Colonic mucosa (tissue), 4 donors: ENCODE results near the gene CTAG2. TPM values are rescaled to one million over a fixed set of nuclear protein-coding genes. Genes with fewer than 3 reads are reported as not detected.
"Not testable (repeated sequence)": the region's sequence is repeated elsewhere in the genome, so short reads cannot be mapped to it uniquely, and the experiment has no call there.

Source experiments
- DNase-seq: peaks from one replicate; pipeline ENCODE4 v3.0.0-alpha.2; 2020
- H3K27ac ChIP-seq: fragments of 200-600 bp; one replicate; pipeline ENCODE4 v1.8.0; 2021
- H3K27me3 ChIP-seq: fragments of 200-600 bp; one replicate; pipeline ENCODE4 v1.8.0; 2021
- H3K36me3 ChIP-seq: fragments of 200-600 bp; one replicate; pipeline ENCODE4 v1.8.0; 2021
- H3K4me1 ChIP-seq: fragments of 200-600 bp; one replicate; pipeline ENCODE4 v1.8.0; 2021; ENCODE audit warnings: mild to moderate bottlenecking
- H3K4me3 ChIP-seq: fragments of 200-600 bp; one replicate; pipeline ENCODE4 v1.8.0; 2021
- H3K9ac ChIP-seq, 2 donors: one replicate each; pipeline ENCODE4 v1.7.0; 2013; ENCODE audit warnings: control low read depth in 2 of 2, low read depth in 2 of 2, low read length in 2 of 2
- H3K9me3 ChIP-seq: fragments of 200-600 bp; one replicate; pipeline ENCODE4 v1.8.0; 2021
- intact Hi-C: fragments of 100-400 bp; cut with DNase I; formaldehyde crosslinking; loops from one replicate; pipeline ENCODE4 v1.14.1; 2022
- total RNA-seq, 2 donors: library from RNA; stranded (reverse); fragmentation: NEBNext Ultra II Directional in 1 of 2; extraction: Animal tissue kit (Norgen Biotek cat#: 25700) in 1 of 2; gene quantifications; one replicate each; pipeline ENCODE4 v1.2.1, GENCODE V29; 2021
- TF ChIP-seq, protein P1 (sequence below): fragments of 200-600 bp; IDR thresholded peaks from one replicate; pipeline ENCODE4 v1.8.0; 2022; ENCODE audit warnings: antibody characterized with exemption, mild to moderate bottlenecking
- donor health status: healthy.
- donor health status: DM: no; HTN: no; CAD: no.
- donor health status: DM: no; HTN: no; CAD: no.

The CTAG2 gene
- total RNA-seq, 2 donors from 2014 or later, result not detected

DNA sequence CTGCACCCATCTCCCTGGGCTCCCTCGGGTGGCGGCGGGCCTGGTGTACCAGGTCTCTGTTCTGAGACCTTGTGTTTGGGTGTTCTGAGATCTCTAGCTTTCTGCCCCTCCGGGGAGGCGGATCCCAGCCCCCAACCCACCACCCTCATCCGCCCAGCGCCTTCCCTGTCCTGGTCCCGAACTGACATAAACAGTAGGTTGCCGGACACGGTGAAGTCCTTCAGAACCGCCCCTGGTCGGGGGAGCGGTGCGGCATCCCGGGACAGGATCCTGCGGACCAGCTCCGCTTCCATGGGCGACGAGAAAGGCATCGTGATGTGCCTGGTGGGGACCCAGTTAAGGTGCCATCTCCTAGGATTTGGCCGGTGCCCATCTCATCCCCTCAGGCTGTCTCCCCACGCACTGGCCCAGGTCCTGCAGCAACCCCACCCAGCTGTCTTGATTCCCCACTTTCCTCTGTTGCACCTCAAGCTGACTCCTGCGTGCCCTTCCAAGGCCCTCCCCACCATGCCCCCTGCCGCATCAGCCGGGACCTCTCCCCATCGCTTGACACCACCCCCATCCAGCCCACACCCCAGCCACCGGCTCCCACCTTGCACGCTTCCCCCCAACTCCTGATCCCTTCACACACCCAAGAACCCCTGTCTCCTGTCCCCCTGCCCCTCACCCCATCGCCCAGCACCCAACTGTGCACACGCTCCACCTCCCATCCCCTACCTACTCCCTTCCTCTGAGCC is 900 bp downstream of the CTAG2 start:
- no peaks in the 10 kb centered on the region for H3K9me3 ChIP-seq
- no peak overlapping the region for H3K9ac ChIP-seq
- H3K36me3 ChIP-seq, result no peaks in the 10 kb centered on the region
- H3K27me3 ChIP-seq, result no peaks in the 10 kb centered on the region
- DNase-seq, result no peak
- no peak overlapping the region for H3K27ac ChIP-seq
- TF ChIP-seq, protein P1, sequence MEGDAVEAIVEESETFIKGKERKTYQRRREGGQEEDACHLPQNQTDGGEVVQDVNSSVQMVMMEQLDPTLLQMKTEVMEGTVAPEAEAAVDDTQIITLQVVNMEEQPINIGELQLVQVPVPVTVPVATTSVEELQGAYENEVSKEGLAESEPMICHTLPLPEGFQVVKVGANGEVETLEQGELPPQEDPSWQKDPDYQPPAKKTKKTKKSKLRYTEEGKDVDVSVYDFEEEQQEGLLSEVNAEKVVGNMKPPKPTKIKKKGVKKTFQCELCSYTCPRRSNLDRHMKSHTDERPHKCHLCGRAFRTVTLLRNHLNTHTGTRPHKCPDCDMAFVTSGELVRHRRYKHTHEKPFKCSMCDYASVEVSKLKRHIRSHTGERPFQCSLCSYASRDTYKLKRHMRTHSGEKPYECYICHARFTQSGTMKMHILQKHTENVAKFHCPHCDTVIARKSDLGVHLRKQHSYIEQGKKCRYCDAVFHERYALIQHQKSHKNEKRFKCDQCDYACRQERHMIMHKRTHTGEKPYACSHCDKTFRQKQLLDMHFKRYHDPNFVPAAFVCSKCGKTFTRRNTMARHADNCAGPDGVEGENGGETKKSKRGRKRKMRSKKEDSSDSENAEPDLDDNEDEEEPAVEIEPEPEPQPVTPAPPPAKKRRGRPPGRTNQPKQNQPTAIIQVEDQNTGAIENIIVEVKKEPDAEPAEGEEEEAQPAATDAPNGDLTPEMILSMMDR, result no peak
- H3K4me1 ChIP-seq, result no peaks in the 10 kb centered on the region
- intact Hi-C loops, result no loop called here
- no peak overlapping the region for H3K4me3 ChIP-seq

DNA sequence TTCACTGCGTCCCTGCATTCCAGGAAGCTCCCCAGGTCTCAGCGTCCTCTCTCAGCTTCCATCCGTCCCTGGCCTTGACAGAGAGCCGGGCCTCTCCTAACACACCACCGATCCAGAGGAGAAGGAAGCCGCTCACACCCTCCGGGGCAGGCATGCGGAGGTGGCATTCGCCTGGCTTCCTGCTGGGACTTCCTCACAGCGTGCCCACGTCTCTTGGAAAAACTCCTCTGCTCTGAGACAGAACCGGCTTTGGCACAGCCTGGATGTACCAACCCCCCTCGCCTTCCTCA is 3.2 kb downstream of the CTAG2 start:
- DNase-seq, result no peak
- Histone ChIP-seq H3K9me3 (no peaks in the 10 kb centered on the region), H3K36me3 (no peaks in the 10 kb centered on the region), H3K9ac (no peak overlapping the region), H3K4me3 (no peak overlapping the region), H3K4me1 (no peaks in the 10 kb centered on the region), H3K27me3 (no peaks in the 10 kb centered on the region), H3K27ac (no peak overlapping the region)
- TF ChIP-seq, protein P1, result no peak
- intact Hi-C loops, result no loop called here

DNA sequence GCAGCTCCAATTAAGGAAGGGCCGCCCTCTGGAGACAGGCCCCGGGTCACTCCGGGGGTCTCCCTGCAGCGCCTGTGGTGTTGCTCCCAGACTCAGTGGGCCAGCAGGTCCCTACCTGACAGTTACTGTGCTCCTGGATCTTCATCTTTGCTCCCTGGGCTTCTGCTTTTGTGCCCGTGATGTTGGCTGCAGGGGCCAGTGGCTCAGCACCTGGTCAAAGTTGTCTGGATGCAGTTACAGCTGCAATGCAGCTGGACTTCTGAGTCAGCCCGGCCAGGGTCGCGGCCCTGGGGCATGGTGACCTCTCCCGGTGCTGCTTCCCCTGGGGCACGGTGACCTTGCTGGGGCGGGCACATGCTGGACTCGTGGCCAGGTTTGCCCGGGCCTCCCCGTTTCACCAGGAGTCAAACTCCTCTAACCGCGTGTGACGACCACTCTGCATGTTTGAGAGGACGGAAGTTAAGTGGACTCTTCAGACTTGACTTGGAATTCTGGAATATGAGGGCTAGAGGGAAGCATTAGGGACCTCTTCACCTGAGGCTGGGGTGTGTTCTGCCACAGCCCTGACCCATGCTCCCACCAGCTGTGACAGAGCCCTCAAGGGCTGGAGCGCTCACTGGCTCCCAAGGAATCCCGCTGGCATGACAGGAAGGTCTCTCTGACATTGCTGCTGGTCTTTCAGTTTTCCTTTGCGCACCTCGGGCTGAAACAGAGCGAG is 3.7 kb downstream of the CTAG2 start:
- Histone ChIP-seq H3K27me3 (no peaks in the 10 kb centered on the region), H3K9me3 (no peaks in the 10 kb centered on the region), H3K4me3 (no peak overlapping the region), H3K36me3 (no peaks in the 10 kb centered on the region), H3K9ac (no peak overlapping the region), H3K4me1 (no peaks in the 10 kb centered on the region), H3K27ac (no peak overlapping the region)
- TF ChIP-seq, protein P1, result no peak
- no peak for DNase-seq
- intact Hi-C loops, result no loop called here

DNA sequence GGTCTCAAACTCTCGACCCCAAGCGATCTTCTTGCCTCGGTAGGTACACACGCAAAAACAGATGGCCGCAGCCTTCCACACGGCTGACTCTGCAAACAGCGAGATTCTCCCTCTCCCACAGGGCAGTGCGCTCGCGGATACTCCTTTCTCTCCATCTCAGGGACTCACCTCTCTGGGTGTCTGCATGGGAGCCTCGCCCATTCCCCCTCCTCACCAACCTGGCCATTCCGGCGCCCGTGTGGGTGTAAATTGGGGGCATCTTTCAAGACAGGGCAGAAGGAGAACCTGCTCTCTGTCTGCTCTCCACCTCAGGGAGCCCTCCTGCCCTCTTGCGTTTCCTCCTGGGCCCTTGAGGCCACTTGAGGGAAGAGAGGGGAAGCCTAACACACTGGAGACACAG is 4.4 kb downstream of the CTAG2 start:
- no peaks in the 10 kb centered on the region for H3K9me3 ChIP-seq
- intact Hi-C loops, result no loop called here
- H3K27ac ChIP-seq, result no peak overlapping the region
- DNase-seq, result no peak
- H3K27me3 ChIP-seq, result no peaks in the 10 kb centered on the region
- no peak overlapping the region for H3K4me3 ChIP-seq
- no peaks in the 10 kb centered on the region for H3K4me1 ChIP-seq
- H3K36me3 ChIP-seq, result no peaks in the 10 kb centered on the region
- TF ChIP-seq, protein P1, result no peak
- H3K9ac ChIP-seq, result no peak overlapping the region

DNA sequence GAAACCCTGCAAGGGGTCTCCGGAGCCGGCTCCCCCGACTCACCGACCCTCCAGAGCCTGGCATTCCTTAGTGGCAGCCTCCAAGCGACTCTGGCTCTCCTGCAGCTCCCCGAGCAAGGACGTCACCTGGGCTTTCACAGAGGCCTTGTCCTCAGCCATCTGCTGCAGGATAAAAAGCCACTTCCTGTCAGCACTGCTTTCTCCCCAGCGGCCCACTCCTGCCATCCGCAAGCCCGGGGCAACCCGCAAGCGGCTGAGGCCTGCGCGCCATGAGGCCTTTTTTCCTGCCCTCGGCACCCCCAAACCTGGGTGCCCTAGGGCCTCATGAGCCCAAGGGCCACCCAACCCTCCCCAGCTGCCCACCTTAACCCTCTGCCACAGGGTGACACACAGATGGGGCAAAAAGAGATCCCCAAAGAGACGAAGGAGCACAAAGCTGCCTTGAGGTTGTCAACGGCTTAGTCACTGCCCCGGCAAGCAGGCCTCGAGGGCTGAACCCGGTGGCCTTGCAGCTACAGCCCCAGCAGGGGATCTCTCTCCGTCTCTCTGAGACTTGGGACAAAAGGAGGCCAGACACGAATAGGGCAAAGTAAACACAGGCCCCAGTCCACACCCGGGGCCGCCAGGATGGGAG is 7.5 kb downstream of the CTAG2 start:
- H3K27ac ChIP-seq, H3K4me1 ChIP-seq, H3K9me3 ChIP-seq, H3K27me3 ChIP-seq, DNase-seq, H3K4me3 ChIP-seq, intact Hi-C loops, H3K36me3 ChIP-seq, H3K9ac ChIP-seq: not testable (repeated sequence)

DNA sequence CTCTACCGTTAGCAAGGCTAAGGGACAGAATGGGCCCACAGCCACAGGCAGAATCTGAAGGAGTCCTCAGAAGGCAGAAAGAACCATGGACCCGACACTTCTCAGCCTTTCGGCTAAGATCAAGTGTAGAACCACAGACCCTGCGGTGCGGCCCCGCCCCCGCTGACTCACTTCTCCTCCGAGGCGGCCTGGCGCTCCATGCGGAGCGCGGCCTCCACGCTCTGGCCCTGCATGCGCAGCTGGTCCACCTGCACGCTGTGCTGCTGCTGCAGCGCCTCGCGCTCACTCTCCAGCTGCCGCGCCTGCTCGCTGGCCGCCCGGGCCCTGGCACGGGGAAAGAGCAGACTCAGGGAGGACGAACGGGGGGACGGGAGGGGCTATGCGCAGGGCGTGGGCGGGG is 9.7 kb downstream of the CTAG2 start:
- H3K4me3 ChIP-seq, H3K36me3 ChIP-seq, H3K4me1 ChIP-seq, H3K9ac ChIP-seq, intact Hi-C loops, H3K27me3 ChIP-seq, H3K9me3 ChIP-seq, DNase-seq, H3K27ac ChIP-seq: not testable (repeated sequence)

DNA sequence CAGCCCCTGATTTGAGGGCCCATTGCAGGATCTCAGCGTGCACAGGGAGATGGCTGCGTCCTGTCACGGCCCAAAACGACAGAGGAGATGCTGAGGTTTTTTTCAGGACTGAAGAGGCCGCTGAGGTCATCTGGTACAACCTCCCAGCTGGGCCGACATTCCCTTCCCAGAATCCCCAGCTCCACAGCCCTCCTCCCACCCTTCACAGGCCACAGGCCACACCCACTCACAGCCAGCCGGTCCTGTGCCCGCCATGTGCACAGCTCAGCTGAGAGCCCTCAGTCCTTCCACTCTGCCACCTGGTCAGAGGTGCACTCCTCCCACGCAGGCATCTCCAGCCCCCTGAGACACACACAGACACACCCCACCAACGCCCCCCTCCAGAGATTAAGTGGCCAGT is 11.6 kb downstream of the CTAG2 start:
- DNase-seq, H3K4me3 ChIP-seq, intact Hi-C loops, H3K36me3 ChIP-seq, H3K27ac ChIP-seq, H3K9me3 ChIP-seq, H3K27me3 ChIP-seq, H3K9ac ChIP-seq, H3K4me1 ChIP-seq: not testable (repeated sequence)

DNA sequence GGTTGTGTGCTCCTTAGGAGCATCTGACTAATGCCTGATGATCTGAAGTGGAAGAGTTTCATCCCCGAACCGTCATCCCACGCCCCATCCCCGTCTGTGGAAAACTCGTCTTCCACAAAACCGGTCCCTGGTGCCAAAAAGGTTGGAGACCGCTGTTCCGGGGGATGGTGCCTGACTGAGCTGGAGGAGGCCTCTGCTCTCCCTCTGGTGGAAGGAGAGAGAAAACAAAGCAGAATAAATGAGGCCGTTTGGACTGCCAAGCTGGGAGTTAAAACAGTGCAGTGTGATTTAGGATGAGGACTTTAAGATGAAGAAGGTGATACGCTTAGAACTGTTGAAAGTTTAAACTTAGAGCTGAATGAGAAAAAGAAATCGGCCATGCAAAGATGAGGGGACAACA is 19.7 kb downstream of the CTAG2 start:
- H3K27ac ChIP-seq, H3K9ac ChIP-seq, H3K36me3 ChIP-seq, intact Hi-C loops, DNase-seq, H3K9me3 ChIP-seq, H3K27me3 ChIP-seq, H3K4me3 ChIP-seq, H3K4me1 ChIP-seq: not testable (repeated sequence)

DNA sequence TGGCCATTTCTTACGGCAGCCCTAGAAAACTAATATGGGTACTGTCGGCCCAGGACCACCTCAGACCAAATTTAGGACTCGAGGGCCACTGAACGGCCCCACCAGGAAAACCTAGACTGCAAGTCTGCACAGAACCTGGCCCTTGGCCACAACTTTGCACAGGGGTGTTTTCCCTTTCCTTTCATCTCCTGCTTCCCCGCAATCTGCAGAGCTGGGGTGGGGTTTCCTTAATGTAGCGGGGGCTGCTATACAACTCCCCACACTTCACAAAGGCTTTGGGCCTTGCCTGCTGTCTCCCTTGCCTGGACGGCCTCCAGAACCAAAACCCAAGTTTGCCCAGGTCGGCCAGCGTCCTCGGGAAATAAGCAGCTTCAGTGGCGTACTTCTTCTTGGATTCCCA is 22.4 kb downstream of the CTAG2 start:
- DNase-seq, intact Hi-C loops, H3K4me3 ChIP-seq, H3K4me1 ChIP-seq, H3K27me3 ChIP-seq, H3K36me3 ChIP-seq, H3K27ac ChIP-seq, H3K9ac ChIP-seq, H3K9me3 ChIP-seq: not testable (repeated sequence)
